ENCODE results near the gene NCAM1. TPM values are rescaled to one million over a fixed set of nuclear protein-coding genes. Genes with fewer than 3 reads are reported as not detected.

NCAM1 gene
- total RNA-seq, 4 donors from 2014 or later: 0.98 to 1.3 (median 1.2) TPM

- TF ChIP-seq CTCF (IDR thresholded peaks at IDR 0.05; ENCODE audit: low read depth): no peak
These were observed 148.8 kb downstream of the NCAM1 start for GRCh38 chr11:113110046-113110445.

- no peak for TF ChIP-seq CTCF (IDR thresholded peaks at IDR 0.05; ENCODE audit: low read depth)
These were observed 149.9 kb downstream of the NCAM1 start for GRCh38 chr11:113111156-113111555.

- TF ChIP-seq CTCF (IDR thresholded peaks at IDR 0.05; ENCODE audit: low read depth): no peak
These were observed 151.1 kb downstream of the NCAM1 start for GRCh38 chr11:113112307-113112706.

GRCh38 chr11:113113801-113114704 lies 152.8 kb downstream of the NCAM1 start:
- TF ChIP-seq CTCF (IDR thresholded peaks at IDR 0.05; ENCODE audit: low read depth): no peak

GRCh38 chr11:113114705-113115027 lies 153.4 kb downstream of the NCAM1 start:
- no peak for TF ChIP-seq CTCF (IDR thresholded peaks at IDR 0.05; ENCODE audit: low read depth)

- TF ChIP-seq CTCF (IDR thresholded peaks at IDR 0.05; ENCODE audit: low read depth): no peak
These were observed 156.9 kb downstream of the NCAM1 start for GRCh38 chr11:113118104-113118503.

- no peak for TF ChIP-seq CTCF (IDR thresholded peaks at IDR 0.05; ENCODE audit: low read depth)
These were observed 157.9 kb downstream of the NCAM1 start for GRCh38 chr11:113119074-113119473.
